GM12801 (cell line): Measurements from ENCODE around the gene COL19A1.

ENCODE experiments used
- CTCF ChIP-seq: IDR thresholded peaks from one replicate; pipeline ENCODE4 v1.5.1; 2011; ENCODE audit warnings: control low read depth; ENCODE audit not compliant: insufficient read length; ENCODE audit errors: extremely low read depth

COL19A1 gene

GRCh38 chr6:69888482-69889233 lies 22.3 kb downstream of the COL19A1 start:
- TF ChIP-seq CTCF, result no peak

- TF ChIP-seq CTCF, result no peak
Observed at GRCh38 chr6:69894578-69895347, 28.4 kb downstream of the COL19A1 start.

- no peak for TF ChIP-seq CTCF
Observed at GRCh38 chr6:69895396-69895795, 29.0 kb downstream of the COL19A1 start.

- no peak for TF ChIP-seq CTCF
Observed at GRCh38 chr6:69900869-69901268, 34.5 kb downstream of the COL19A1 start.

GRCh38 chr6:69901361-69901760 lies 35.0 kb downstream of the COL19A1 start:
- no peak for TF ChIP-seq CTCF

GRCh38 chr6:69907981-69908498 lies 41.7 kb downstream of the COL19A1 start:
- TF ChIP-seq CTCF, result no peak

- TF ChIP-seq CTCF, result no peak
Observed at GRCh38 chr6:69913361-69913760, 47.0 kb downstream of the COL19A1 start.
